GM18951 (cell line): ENCODE data around the gene ANKMY1.

Source experiments
- POLR2A ChIP-seq: IDR thresholded peaks from 4 replicates; pipeline ENCODE4 v1.6.1; 2011; ENCODE audit warnings: mild to moderate bottlenecking; ENCODE audit not compliant: insufficient read length, insufficient read depth; ENCODE audit errors: extremely low read depth
- in situ Hi-C: fragments of 300-500 bp; cut with MboI; formaldehyde crosslinking; loops from one replicate; pipeline ENCODE4 v1.12.0; 2022; ENCODE audit warnings: low sequenced_read_pairs, mixed read lengths, inconsistent platforms; ENCODE audit not compliant: unreplicated experiment

ANKMY1 gene

GRCh38 chr2:240443891-240444301 lies 113.9 kb downstream of the ANKMY1 start:
- in situ Hi-C loops, result no loop called here
- no peak for TF ChIP-seq POLR2A

- TF ChIP-seq POLR2A, result no peak
- in situ Hi-C loops, result no loop called here
Observed at GRCh38 chr2:240442891-240443715, 114.7 kb downstream of the ANKMY1 start.

- in situ Hi-C loops, result no loop called here
- TF ChIP-seq POLR2A, result no peak
Observed at GRCh38 chr2:240441993-240442411, 115.8 kb downstream of the ANKMY1 start.

- in situ Hi-C loops, result no loop called here
- TF ChIP-seq POLR2A, result no peak
Observed at GRCh38 chr2:240441326-240441992, 116.3 kb downstream of the ANKMY1 start.

GRCh38 chr2:240440704-240441320 lies 117.0 kb downstream of the ANKMY1 start:
- in situ Hi-C loops, result no loop called here
- no peak for TF ChIP-seq POLR2A

GRCh38 chr2:240440251-240440650 lies 117.5 kb downstream of the ANKMY1 start:
- TF ChIP-seq POLR2A, result no peak
- in situ Hi-C loops, result no loop called here

- in situ Hi-C loops, result no loop called here
- no peak for TF ChIP-seq POLR2A
Observed at GRCh38 chr2:240439698-240440151, 118.1 kb downstream of the ANKMY1 start.

- no peak for TF ChIP-seq POLR2A
- in situ Hi-C loops, result no loop called here
Observed at GRCh38 chr2:240438810-240439697, 118.7 kb downstream of the ANKMY1 start.

GRCh38 chr2:240437861-240438809 lies 119.7 kb downstream of the ANKMY1 start:
- in situ Hi-C loops, result no loop called here
- no peak for TF ChIP-seq POLR2A

- TF ChIP-seq POLR2A, result no peak
- in situ Hi-C loops, result no loop called here
Observed at GRCh38 chr2:240437551-240437860, 120.3 kb downstream of the ANKMY1 start.

- in situ Hi-C loops, result no loop called here
- TF ChIP-seq POLR2A, result no peak
Observed at GRCh38 chr2:240436683-240437550, 120.9 kb downstream of the ANKMY1 start.
